WTC11 (cell line): ENCODE data around the gene TAF10. TPM values are rescaled to one million over a fixed set of nuclear protein-coding genes. Genes with fewer than 3 reads are reported as not detected.

Experiments used
- ATAC-seq: fragments of 200-7000 bp; cut with Tn5 transposase; 2 replicates; pipeline ENCODE4 v1.10.0; 2021; ENCODE audit warnings: mild to moderate bottlenecking, moderate library complexity
- CTCF ChIA-PET: fragments of 300-600 bp; sonication (Branson Sonifier 250); formaldehyde crosslinking; loops from one replicate; lab custom pipeline; 2021; ENCODE audit warnings: antibody characterized with exemption; lab: Charles Lee
- POLR2A ChIA-PET: fragments of 350-600 bp; sonication (Branson Sonifier 250); formaldehyde crosslinking; loops from one replicate; lab custom pipeline; 2021; ENCODE audit warnings: antibody characterized with exemption; lab: Charles Lee
- DNase-seq: peaks from one replicate; pipeline ENCODE4 v3.0.0; 2021; ENCODE audit warnings: low spot score
- H3K27ac Mint-ChIP-seq: 2 replicates; pipeline ENCODE4 v1.8.0; 2021; ENCODE audit warnings: mixed read lengths
- H3K27me3 Mint-ChIP-seq: 2 replicates; pipeline ENCODE4 v1.8.0; 2021; ENCODE audit warnings: low read depth, mild to moderate bottlenecking, moderate library complexity, mixed read lengths
- H3K36me3 Mint-ChIP-seq: 2 replicates; pipeline ENCODE4 v1.8.0; 2021; ENCODE audit warnings: mixed read lengths
- H3K4me1 Mint-ChIP-seq: 2 replicates; pipeline ENCODE4 v1.8.0; 2022; ENCODE audit warnings: mixed read lengths
- H3K4me3 Mint-ChIP-seq: 2 replicates; pipeline ENCODE4 v1.8.0; 2021; ENCODE audit warnings: mild to moderate bottlenecking, moderate library complexity, mixed read lengths
- H3K9me3 Mint-ChIP-seq: 2 replicates; pipeline ENCODE4 v1.8.0; 2021; ENCODE audit warnings: mixed read lengths
- CREM ChIP-seq: sonication (generic); formaldehyde crosslinking; IDR thresholded peaks from 2 replicates; pipeline ENCODE4 v1.8.1; 2022; ENCODE audit warnings: mild to moderate bottlenecking, missing genetic modification reagents, moderate library complexity
- EMX1 ChIP-seq: fragments of 250-450 bp; sonication (Bioruptor Pico); IDR thresholded peaks from 2 replicates; pipeline ENCODE4 v1.8.0; 2021; ENCODE audit warnings: mild to moderate bottlenecking
- FOXK1 ChIP-seq: sonication (generic); formaldehyde crosslinking; IDR thresholded peaks from 2 replicates; pipeline ENCODE4 v1.8.0; 2022; ENCODE audit warnings: mild to moderate bottlenecking, moderate library complexity, missing genetic modification reagents
- GABPB1 ChIP-seq: sonication (generic); formaldehyde crosslinking; IDR thresholded peaks from 2 replicates; pipeline ENCODE4 v1.8.1; 2023; ENCODE audit warnings: mild to moderate bottlenecking, missing genetic modification reagents
- GRHL2 ChIP-seq: fragments of 250-450 bp; sonication (Bioruptor Pico); IDR thresholded peaks from 2 replicates; pipeline ENCODE4 v1.8.0; 2022; ENCODE audit warnings: mild to moderate bottlenecking, moderate library complexity; ENCODE audit not compliant: insufficient replicate concordance, severe bottlenecking
- GTF2I ChIP-seq: fragments of 250-450 bp; sonication (Bioruptor Pico); conservative IDR thresholded peaks from 2 replicates; pipeline ENCODE4 v1.4.0; 2021; ENCODE audit warnings: mild to moderate bottlenecking
- HMGA2 ChIP-seq: fragments of 250-450 bp; sonication (Bioruptor Pico); IDR thresholded peaks from 2 replicates; pipeline ENCODE4 v1.4.0; 2021; ENCODE audit warnings: mild to moderate bottlenecking, moderate library complexity
- SMAD4 ChIP-seq: sonication (generic); formaldehyde crosslinking; IDR thresholded peaks from 2 replicates; pipeline ENCODE4 v1.8.0; 2022; ENCODE audit warnings: mild to moderate bottlenecking, missing genetic modification reagents
- ZNF423 ChIP-seq: fragments of 250-450 bp; sonication (Bioruptor Pico); IDR thresholded peaks from 2 replicates; pipeline ENCODE4 v2.1.2; 2022; ENCODE audit warnings: mild to moderate bottlenecking, moderate library complexity
- ZNF671 ChIP-seq: fragments of 250-450 bp; sonication (Bioruptor Pico); IDR thresholded peaks from 2 replicates; pipeline ENCODE4 v1.8.0; 2021; ENCODE audit warnings: mild to moderate bottlenecking
- total RNA-seq: library from RNA; stranded (reverse); gene quantifications from 3 replicates; pipeline ENCODE4 v1.2.3, GENCODE V29; 2021
- TF ChIP-seq, protein P1 (sequence below): sonication (generic); formaldehyde crosslinking; IDR thresholded peaks from 2 replicates; pipeline ENCODE4 v1.8.1; 2022; ENCODE audit warnings: mild to moderate bottlenecking, moderate library complexity, missing genetic modification reagents
- TF ChIP-seq, protein P2 (sequence below): sonication (generic); formaldehyde crosslinking; IDR thresholded peaks from 2 replicates; pipeline ENCODE4 v1.8.0; 2022; ENCODE audit warnings: mild to moderate bottlenecking, missing genetic modification reagents
- TF ChIP-seq, protein P3 (sequence below): fragments of 250-450 bp; sonication (Bioruptor Pico); IDR thresholded peaks from 2 replicates; pipeline ENCODE4 v1.9.0; 2021; ENCODE audit warnings: mild to moderate bottlenecking
- TF ChIP-seq, protein P4 (sequence below): fragments of 250-450 bp; sonication (Bioruptor Pico); IDR thresholded peaks from 2 replicates; pipeline ENCODE4 v1.8.0; 2021; ENCODE audit warnings: mild to moderate bottlenecking
- TF ChIP-seq, protein P5 (sequence below): fragments of 200-600 bp; IDR thresholded peaks from 2 replicates; pipeline ENCODE4 v1.8.0; 2022; ENCODE audit warnings: antibody characterized with exemption
- TF ChIP-seq, protein P6 (sequence below): sonication (generic); formaldehyde crosslinking; IDR thresholded peaks from 2 replicates; pipeline ENCODE4 v1.8.0; 2022; ENCODE audit warnings: mild to moderate bottlenecking, missing genetic modification reagents
- TF ChIP-seq, protein P7 (sequence below): sonication (generic); formaldehyde crosslinking; conservative IDR thresholded peaks from 2 replicates; pipeline ENCODE4 v1.8.1; 2023; ENCODE audit warnings: mild to moderate bottlenecking, low read depth, missing genetic modification reagents, moderate library complexity
- TF ChIP-seq, protein P8 (sequence below): fragments of 250-450 bp; sonication (Bioruptor Pico); conservative IDR thresholded peaks from 2 replicates; pipeline ENCODE4 v1.9.0; 2021; ENCODE audit warnings: mild to moderate bottlenecking

Gene TAF10
- total RNA-seq, 1 experiment from 2014 or later, result 165 TPM

DNA sequence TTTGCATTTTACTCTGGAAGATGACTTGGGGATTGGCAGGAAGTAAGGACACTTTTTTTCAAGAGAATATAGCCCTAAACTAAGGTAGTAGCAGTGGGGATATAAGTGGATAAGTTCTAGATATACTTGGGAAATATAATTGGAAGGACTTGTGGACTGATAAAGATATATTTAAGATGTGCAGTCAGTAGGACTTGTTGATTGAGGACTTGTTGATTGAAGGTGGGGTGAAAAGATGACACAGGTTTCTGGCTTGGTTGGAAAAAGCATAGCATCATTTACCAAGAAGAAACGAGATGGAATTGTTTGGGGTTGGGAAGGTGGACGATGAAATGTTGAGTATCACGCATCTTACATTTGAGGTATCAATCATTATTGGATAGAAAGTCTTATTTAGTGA lies 1.5 kb upstream of the TAF10 start:
- H3K4me3 Mint-ChIP-seq, result no peak overlapping the region
- no peaks in the 10 kb centered on the region for H3K27me3 Mint-ChIP-seq
- peaks cover 6% of the 10 kb centered on the region for H3K4me1 Mint-ChIP-seq
- TF ChIP-seq, protein P1, sequence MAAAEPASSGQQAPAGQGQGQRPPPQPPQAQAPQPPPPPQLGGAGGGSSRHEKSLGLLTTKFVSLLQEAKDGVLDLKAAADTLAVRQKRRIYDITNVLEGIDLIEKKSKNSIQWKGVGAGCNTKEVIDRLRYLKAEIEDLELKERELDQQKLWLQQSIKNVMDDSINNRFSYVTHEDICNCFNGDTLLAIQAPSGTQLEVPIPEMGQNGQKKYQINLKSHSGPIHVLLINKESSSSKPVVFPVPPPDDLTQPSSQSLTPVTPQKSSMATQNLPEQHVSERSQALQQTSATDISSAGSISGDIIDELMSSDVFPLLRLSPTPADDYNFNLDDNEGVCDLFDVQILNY (CRISPR knock-in tag), result no peak
- TF ChIP-seq, protein P2, sequence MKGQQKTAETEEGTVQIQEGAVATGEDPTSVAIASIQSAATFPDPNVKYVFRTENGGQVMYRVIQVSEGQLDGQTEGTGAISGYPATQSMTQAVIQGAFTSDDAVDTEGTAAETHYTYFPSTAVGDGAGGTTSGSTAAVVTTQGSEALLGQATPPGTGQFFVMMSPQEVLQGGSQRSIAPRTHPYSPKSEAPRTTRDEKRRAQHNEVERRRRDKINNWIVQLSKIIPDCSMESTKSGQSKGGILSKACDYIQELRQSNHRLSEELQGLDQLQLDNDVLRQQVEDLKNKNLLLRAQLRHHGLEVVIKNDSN, result no peak
- TF ChIP-seq GTF2I (CRISPR knock-in tag), result no peak
- TF ChIP-seq ZNF423 (CRISPR knock-in tag), result no peak
- TF ChIP-seq, protein P3, sequence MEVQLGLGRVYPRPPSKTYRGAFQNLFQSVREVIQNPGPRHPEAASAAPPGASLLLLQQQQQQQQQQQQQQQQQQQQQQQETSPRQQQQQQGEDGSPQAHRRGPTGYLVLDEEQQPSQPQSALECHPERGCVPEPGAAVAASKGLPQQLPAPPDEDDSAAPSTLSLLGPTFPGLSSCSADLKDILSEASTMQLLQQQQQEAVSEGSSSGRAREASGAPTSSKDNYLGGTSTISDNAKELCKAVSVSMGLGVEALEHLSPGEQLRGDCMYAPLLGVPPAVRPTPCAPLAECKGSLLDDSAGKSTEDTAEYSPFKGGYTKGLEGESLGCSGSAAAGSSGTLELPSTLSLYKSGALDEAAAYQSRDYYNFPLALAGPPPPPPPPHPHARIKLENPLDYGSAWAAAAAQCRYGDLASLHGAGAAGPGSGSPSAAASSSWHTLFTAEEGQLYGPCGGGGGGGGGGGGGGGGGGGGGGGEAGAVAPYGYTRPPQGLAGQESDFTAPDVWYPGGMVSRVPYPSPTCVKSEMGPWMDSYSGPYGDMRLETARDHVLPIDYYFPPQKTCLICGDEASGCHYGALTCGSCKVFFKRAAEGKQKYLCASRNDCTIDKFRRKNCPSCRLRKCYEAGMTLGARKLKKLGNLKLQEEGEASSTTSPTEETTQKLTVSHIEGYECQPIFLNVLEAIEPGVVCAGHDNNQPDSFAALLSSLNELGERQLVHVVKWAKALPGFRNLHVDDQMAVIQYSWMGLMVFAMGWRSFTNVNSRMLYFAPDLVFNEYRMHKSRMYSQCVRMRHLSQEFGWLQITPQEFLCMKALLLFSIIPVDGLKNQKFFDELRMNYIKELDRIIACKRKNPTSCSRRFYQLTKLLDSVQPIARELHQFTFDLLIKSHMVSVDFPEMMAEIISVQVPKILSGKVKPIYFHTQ (CRISPR knock-in tag), result no peak
- no peak for TF ChIP-seq CREM (CRISPR knock-in tag)
- no peak for TF ChIP-seq GABPB1 (CRISPR knock-in tag)
- no peak for TF ChIP-seq SMAD4 (CRISPR knock-in tag)
- TF ChIP-seq GRHL2 (CRISPR knock-in tag), result no peak
- TF ChIP-seq, protein P4, sequence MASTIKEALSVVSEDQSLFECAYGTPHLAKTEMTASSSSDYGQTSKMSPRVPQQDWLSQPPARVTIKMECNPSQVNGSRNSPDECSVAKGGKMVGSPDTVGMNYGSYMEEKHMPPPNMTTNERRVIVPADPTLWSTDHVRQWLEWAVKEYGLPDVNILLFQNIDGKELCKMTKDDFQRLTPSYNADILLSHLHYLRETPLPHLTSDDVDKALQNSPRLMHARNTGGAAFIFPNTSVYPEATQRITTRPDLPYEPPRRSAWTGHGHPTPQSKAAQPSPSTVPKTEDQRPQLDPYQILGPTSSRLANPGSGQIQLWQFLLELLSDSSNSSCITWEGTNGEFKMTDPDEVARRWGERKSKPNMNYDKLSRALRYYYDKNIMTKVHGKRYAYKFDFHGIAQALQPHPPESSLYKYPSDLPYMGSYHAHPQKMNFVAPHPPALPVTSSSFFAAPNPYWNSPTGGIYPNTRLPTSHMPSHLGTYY (CRISPR knock-in tag), result no peak
- TF ChIP-seq, protein P5, sequence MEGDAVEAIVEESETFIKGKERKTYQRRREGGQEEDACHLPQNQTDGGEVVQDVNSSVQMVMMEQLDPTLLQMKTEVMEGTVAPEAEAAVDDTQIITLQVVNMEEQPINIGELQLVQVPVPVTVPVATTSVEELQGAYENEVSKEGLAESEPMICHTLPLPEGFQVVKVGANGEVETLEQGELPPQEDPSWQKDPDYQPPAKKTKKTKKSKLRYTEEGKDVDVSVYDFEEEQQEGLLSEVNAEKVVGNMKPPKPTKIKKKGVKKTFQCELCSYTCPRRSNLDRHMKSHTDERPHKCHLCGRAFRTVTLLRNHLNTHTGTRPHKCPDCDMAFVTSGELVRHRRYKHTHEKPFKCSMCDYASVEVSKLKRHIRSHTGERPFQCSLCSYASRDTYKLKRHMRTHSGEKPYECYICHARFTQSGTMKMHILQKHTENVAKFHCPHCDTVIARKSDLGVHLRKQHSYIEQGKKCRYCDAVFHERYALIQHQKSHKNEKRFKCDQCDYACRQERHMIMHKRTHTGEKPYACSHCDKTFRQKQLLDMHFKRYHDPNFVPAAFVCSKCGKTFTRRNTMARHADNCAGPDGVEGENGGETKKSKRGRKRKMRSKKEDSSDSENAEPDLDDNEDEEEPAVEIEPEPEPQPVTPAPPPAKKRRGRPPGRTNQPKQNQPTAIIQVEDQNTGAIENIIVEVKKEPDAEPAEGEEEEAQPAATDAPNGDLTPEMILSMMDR, result no peak
- POLR2A ChIA-PET, result no interaction called here
- no peak overlapping the region for H3K27ac Mint-ChIP-seq
- H3K9me3 Mint-ChIP-seq, result no peaks in the 10 kb centered on the region
- CTCF ChIA-PET, result interaction anchor here (0.8 kb wide), 1 partner anchor 70 kb away, joined by 3 read pairs; the partner anchor contains the start of gene MRPL17
- DNase-seq, result no peak
- no peak for ATAC-seq
- H3K36me3 Mint-ChIP-seq, result peaks cover 23% of the 10 kb centered on the region

DNA sequence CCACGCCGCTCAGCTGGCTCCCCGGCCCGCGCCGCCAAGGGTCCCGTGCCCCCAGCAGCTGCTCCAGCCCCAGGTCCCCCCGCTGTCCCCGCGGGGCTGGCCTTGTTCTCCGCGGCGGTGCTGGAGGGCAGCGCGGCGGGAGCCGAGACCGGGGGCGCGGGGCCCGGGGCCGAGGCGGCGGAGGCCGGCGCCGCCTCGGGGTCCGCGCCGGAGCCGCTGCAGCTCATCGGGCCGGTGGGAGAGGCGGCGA lies 128 bp downstream of the TAF10 start:
- ATAC-seq (no peak), DNase-seq (no peak)
- ChIA-PET CTCF (interaction anchor here (0.6 to 2.1 kb wide), 16 partner anchors 9 to 1246 kb away, joined by 3 to 13 read pairs (median 4); partner anchors contain the start of gene MRPL17), POLR2A (interaction anchor here (0.6 to 2.1 kb wide), 11 partner anchors 8 to 138 kb away, joined by 3 to 7 read pairs (median 4); partner anchors contain the start of genes ARFIP2, TIMM10B and TRIM3)
- no peaks in the 10 kb centered on the region for H3K27me3 Mint-ChIP-seq
- peaks cover 36% of the 10 kb centered on the region for H3K36me3 Mint-ChIP-seq
- no peaks in the 10 kb centered on the region for H3K9me3 Mint-ChIP-seq
- H3K27ac Mint-ChIP-seq, result no peak overlapping the region
- peak overlapping the region; percentile 88 for H3K4me3 Mint-ChIP-seq
- H3K4me1 Mint-ChIP-seq, result peaks cover 11% of the 10 kb centered on the region
- no peak for TF ChIP-seq HMGA2 (CRISPR knock-in tag)
- no peak; the same call in 1 of the 2 replicates for TF ChIP-seq CREM (CRISPR knock-in tag)
- 0 out of 2 replicates have a peak, but pooled peaks have one; percentile 63 for TF ChIP-seq EMX1 (CRISPR knock-in tag)
- 0 out of 2 replicates have a peak, but pooled peaks have one; percentile 31 for TF ChIP-seq FOXK1 (CRISPR knock-in tag)
- TF ChIP-seq, protein P6, sequence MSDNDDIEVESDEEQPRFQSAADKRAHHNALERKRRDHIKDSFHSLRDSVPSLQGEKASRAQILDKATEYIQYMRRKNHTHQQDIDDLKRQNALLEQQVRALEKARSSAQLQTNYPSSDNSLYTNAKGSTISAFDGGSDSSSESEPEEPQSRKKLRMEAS (CRISPR knock-in tag), result no peak
- peak; percentile 17; the same call in 1 of the 2 replicates for TF ChIP-seq ZNF671 (CRISPR knock-in tag)
- TF ChIP-seq, protein P7, sequence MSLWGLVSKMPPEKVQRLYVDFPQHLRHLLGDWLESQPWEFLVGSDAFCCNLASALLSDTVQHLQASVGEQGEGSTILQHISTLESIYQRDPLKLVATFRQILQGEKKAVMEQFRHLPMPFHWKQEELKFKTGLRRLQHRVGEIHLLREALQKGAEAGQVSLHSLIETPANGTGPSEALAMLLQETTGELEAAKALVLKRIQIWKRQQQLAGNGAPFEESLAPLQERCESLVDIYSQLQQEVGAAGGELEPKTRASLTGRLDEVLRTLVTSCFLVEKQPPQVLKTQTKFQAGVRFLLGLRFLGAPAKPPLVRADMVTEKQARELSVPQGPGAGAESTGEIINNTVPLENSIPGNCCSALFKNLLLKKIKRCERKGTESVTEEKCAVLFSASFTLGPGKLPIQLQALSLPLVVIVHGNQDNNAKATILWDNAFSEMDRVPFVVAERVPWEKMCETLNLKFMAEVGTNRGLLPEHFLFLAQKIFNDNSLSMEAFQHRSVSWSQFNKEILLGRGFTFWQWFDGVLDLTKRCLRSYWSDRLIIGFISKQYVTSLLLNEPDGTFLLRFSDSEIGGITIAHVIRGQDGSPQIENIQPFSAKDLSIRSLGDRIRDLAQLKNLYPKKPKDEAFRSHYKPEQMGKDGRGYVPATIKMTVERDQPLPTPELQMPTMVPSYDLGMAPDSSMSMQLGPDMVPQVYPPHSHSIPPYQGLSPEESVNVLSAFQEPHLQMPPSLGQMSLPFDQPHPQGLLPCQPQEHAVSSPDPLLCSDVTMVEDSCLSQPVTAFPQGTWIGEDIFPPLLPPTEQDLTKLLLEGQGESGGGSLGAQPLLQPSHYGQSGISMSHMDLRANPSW (CRISPR knock-in tag), result 0 out of 2 replicates have a peak, but pooled peaks have one; percentile 6
- TF ChIP-seq, protein P8, sequence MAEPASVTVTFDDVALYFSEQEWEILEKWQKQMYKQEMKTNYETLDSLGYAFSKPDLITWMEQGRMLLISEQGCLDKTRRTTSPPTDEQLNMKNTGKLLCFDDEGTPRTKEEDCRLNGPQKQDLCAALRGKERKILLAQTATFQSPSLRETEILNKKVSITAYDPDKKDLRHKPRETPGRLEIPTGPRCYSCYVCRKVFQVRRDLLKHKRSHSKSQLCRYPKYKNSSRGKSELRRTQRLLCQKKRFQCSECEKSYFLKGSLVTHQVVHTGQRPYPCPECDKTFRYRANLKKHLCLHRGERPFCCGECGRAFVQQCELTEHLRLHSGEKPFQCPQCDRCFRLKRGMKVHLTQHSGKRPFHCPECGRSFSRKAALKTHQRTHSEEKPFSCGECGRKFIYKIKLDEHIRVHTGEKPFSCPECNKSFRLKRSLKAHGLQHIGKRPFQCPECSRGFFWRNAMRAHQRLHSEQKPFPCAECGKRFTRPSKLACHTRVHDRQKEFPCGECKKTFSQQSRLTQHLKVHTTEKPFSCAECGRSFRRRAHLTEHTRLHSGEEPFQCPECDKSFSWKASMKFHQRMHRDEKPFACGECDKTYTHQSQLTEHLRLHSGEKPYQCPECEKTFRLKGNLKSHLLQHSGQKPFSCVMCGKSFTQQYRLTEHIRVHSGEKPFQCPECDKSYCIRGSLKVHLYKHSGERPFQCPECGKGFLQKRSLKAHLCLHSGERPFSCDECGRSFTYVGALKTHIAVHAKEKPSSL (CRISPR knock-in tag), result no peak
